ENCODE results near the gene FUT8. TPM values are rescaled to one million over a fixed set of nuclear protein-coding genes. Genes with fewer than 3 reads are reported as not detected.

Gene FUT8
- polyA plus RNA-seq, 1 of the 3 experiments (the other 2 are of a cell fraction): 31.7 TPM

- no peak for TF ChIP-seq RFX5 (IDR thresholded peaks at IDR 0.05; ENCODE audit: low read length)
- no peak for TF ChIP-seq EZH2phosphoT487 (IDR thresholded peaks at IDR 0.05; ENCODE audit: borderline replicate concordance, low read depth)
- TF ChIP-seq FOSL2 (IDR thresholded peaks at IDR 0.05; ENCODE audit: borderline replicate concordance, low read depth): no peak
- no peak for TF ChIP-seq SIN3A (IDR thresholded peaks at IDR 0.05; ENCODE audit: borderline replicate concordance, low read depth, low read length)
- TF ChIP-seq EP300 (IDR thresholded peaks at IDR 0.05; ENCODE audit: borderline replicate concordance in 1 of 2, low read depth in 1 of 2, low read length in 1 of 2): no peak
Observed at GRCh38 chr14:65720171-65720570, 307.6 kb downstream of the FUT8 start.

GRCh38 chr14:65720743-65721142 is 308.2 kb downstream of the FUT8 start:
- H3K27me3 ChIP-seq (ENCODE audit: insufficient read depth): no peaks in the 10 kb centered on the region
- ChIA-PET CTCF (no interaction called here), POLR2A (no interaction called here)
- H3K79me2 ChIP-seq (ENCODE audit: insufficient read depth): 0 out of 2 replicates have a peak, but pooled peaks cover 3% of the 10 kb centered on the region
- no peaks in the 10 kb centered on the region for H4K20me1 ChIP-seq (ENCODE audit: insufficient read depth)
- no peak overlapping the region for H3K4me3 ChIP-seq (ENCODE audit: low read depth in 2 of 2, low read length in 1 of 2)
- no peak overlapping the region for H3K4me2 ChIP-seq
- H3K9me2 ChIP-seq: no peaks in the 10 kb centered on the region
- H2AFZ ChIP-seq (ENCODE audit: low read depth): no peak overlapping the region
- TF ChIP-seq TCF12 (IDR thresholded peaks at IDR 0.05) (no peak), SMC3 (IDR thresholded peaks at IDR 0.05; ENCODE audit: low read depth, low read length) (no peak), ELF1 (IDR thresholded peaks at IDR 0.05) (no peak), GATA2 (CRISPR knock-in tag; IDR thresholded peaks at IDR 0.05) (no peak), EP300 (IDR thresholded peaks at IDR 0.05; ENCODE audit: borderline replicate concordance in 1 of 2, low read depth in 1 of 2, low read length in 1 of 2) (no peak), REST (IDR thresholded peaks at IDR 0.05; ENCODE audit: low read depth, low read length) (no peak), JUND (IDR thresholded peaks at IDR 0.05) (no peak), RAD21 (IDR thresholded peaks at IDR 0.05; ENCODE audit: low read length) (no peak), RCOR1 (IDR thresholded peaks at IDR 0.05; ENCODE audit: low read length) (no peak), ZBTB33 (IDR thresholded peaks at IDR 0.05; ENCODE audit: borderline replicate concordance, low read depth) (no peak), RXRA (IDR thresholded peaks at IDR 0.05; ENCODE audit: borderline replicate concordance, low read depth) (no peak), CHD2 (IDR thresholded peaks at IDR 0.05; ENCODE audit: low read length, partially characterized antibody) (no peak), NRF1 (IDR thresholded peaks at IDR 0.05; ENCODE audit: low read depth, low read length) (no peak), PBX3 (IDR thresholded peaks at IDR 0.05) (no peak), MAX (IDR thresholded peaks at IDR 0.05; ENCODE audit: low read depth) (no peak)
- H3K9me3 ChIP-seq: peaks cover 12% of the 10 kb centered on the region; the same call in 1 of the 2 replicates
- no peaks in the 10 kb centered on the region for H3K4me1 ChIP-seq (ENCODE audit: control insufficient read depth in 1 of 2, insufficient read depth in 2 of 2, low read depth in 1 of 2, low read length in 1 of 2)
- peaks cover 8 to 9% of the 10 kb centered on the region in 2 experiments for H3K36me3 ChIP-seq (replicated peaks in 1 of 2; ENCODE audit: control insufficient read depth in 1 of 2, insufficient read depth in 2 of 2, low read length in 1 of 2)
- H3F3A ChIP-seq (replicated peaks; ENCODE audit: insufficient read depth): no peaks in the 10 kb centered on the region
- 97% methylated on average over 5 of the region's 5 CpGs for WGBS (ENCODE audit: low lambda C conversion rate)
- H3K9ac ChIP-seq: no peak overlapping the region
- DNase-seq: no peak
- H3K27ac ChIP-seq (ENCODE audit: low read depth in 2 of 2, low read length in 1 of 2): no peak overlapping the region

More at GRCh38 chr14:65720171-65720570, 307.6 kb downstream of the FUT8 start:
- H3K27me3 ChIP-seq (ENCODE audit: insufficient read depth): no peaks in the 10 kb centered on the region
- no peaks in the 10 kb centered on the region for H4K20me1 ChIP-seq (ENCODE audit: insufficient read depth)
- no peaks in the 10 kb centered on the region for H3F3A ChIP-seq (replicated peaks; ENCODE audit: insufficient read depth)
- ChIA-PET POLR2A (no interaction called here), CTCF (no interaction called here)
- no peak overlapping the region for H3K4me2 ChIP-seq
- peaks cover 8% of the 10 kb centered on the region; the same call in 1 of the 2 replicates for H3K79me2 ChIP-seq (ENCODE audit: insufficient read depth)
- no peak overlapping the region for H2AFZ ChIP-seq (ENCODE audit: low read depth)
- DNase-seq: no peak
- peaks cover 18% of the 10 kb centered on the region; the same call in 1 of the 2 replicates for H3K9me3 ChIP-seq
- H3K4me3 ChIP-seq (ENCODE audit: low read depth in 2 of 2, low read length in 1 of 2): no peak overlapping the region
- WGBS (ENCODE audit: low lambda C conversion rate): no CpG with 5 or more reads among the region's 1 CpG
- H3K9me2 ChIP-seq: no peaks in the 10 kb centered on the region
- no peaks in the 10 kb centered on the region for H3K4me1 ChIP-seq (ENCODE audit: control insufficient read depth in 1 of 2, insufficient read depth in 2 of 2, low read depth in 1 of 2, low read length in 1 of 2)
- peaks cover 9 to 13% of the 10 kb centered on the region in 2 experiments for H3K36me3 ChIP-seq (replicated peaks in 1 of 2; ENCODE audit: control insufficient read depth in 1 of 2, insufficient read depth in 2 of 2, low read length in 1 of 2)
- H3K9ac ChIP-seq: no peak overlapping the region
- H3K27ac ChIP-seq (ENCODE audit: low read depth in 2 of 2, low read length in 1 of 2): no peak overlapping the region
